K562 (cell line): ENCODE results near the gene POPDC2. TPM values are rescaled to one million over a fixed set of nuclear protein-coding genes. Genes with fewer than 3 reads are reported as not detected.

Source experiments
- ATAC-seq: fragments of 200-7000 bp; cut with Tn5 transposase; 3 replicates; pipeline ENCODE4 v1.9.1; 2020; ENCODE audit warnings: moderate library complexity
- BruUV-seq: library from RNA; stranded (reverse); fragments of 400-500 nt; replicated peaks from 2 replicates; lab custom pipeline; 2021; lab: Mats Ljungman, UMichigan
- CTCF ChIA-PET: fragments of 300-600 bp; formaldehyde crosslinking; extraction: SDS; loops from one replicate; lab custom pipeline; 2021; ENCODE audit warnings: low intra/inter-chr PET ratio; lab: Yijun Ruan, JAX
- POLR2A ChIA-PET: fragments of 300-600, 350-650 bp; sonication (Branson Sonifier 250); formaldehyde crosslinking; extraction: SDS; loops from one replicate; lab custom pipeline; 2021; ENCODE audit warnings: antibody characterized with exemption, inconsistent platforms; lab: Yijun Ruan, JAX
- DNase-seq, 4 experiments: peaks; one replicate each; pipeline versions ENCODE4 v3.0.0 to v3.0.0-alpha.2; 2011 to 2018; ENCODE audit warnings: low spot score in 3 of 4, mixed read lengths in 3 of 4; ENCODE audit errors: extremely low read depth in 1 of 4
- FAIRE-seq: peaks from 2 replicates; lab custom pipeline; 2011; peaks lifted over from hg19 to GRCh38; lab: Jason Lieb, UNC
- H2AFZ ChIP-seq: 2 replicates; pipeline ENCODE4 v1.6.0; 2011; ENCODE audit warnings: low read depth, low read length, control low read depth, inconsistent platforms
- H3K27ac ChIP-seq: fragments of 200-600 bp; 3 replicates; pipeline ENCODE4 v1.8.0; 2011; ENCODE audit warnings: low read depth, mild to moderate bottlenecking, control low read depth, inconsistent platforms, low read length, moderate library complexity, mixed read lengths; ENCODE audit errors: extremely low read depth
- H3K27me3 ChIP-seq, 2 experiments: fragments of 300-600 bp in 1 of 2; 2 replicates in 1 of 2; 3 replicates in 1 of 2; pipeline versions ENCODE4 v1.6.0 to v1.8.0; 2011; ENCODE audit warnings: inconsistent platforms in 2 of 2, low read length in 2 of 2, mild to moderate bottlenecking in 1 of 2, mixed read lengths in 1 of 2, moderate library complexity in 1 of 2; ENCODE audit not compliant: control insufficient read depth in 2 of 2, insufficient read depth in 2 of 2
- H3K36me3 ChIP-seq: fragments of 300-600 bp; 3 replicates; pipeline ENCODE4 v1.8.0; 2011; ENCODE audit warnings: mild to moderate bottlenecking, low read length, inconsistent platforms; ENCODE audit not compliant: control insufficient read depth, insufficient read depth
- H3K4me1 ChIP-seq, 2 experiments: fragments of 200-600 bp in 1 of 2; replicated peaks in 1 of 2; 2 replicates in 1 of 2; 3 replicates in 1 of 2; pipeline versions ENCODE4 v1.5.1 to v1.8.0; 2011; ENCODE audit warnings: inconsistent platforms in 2 of 2, low read length in 2 of 2, mild to moderate bottlenecking in 1 of 2, mixed read lengths in 1 of 2, moderate library complexity in 1 of 2; ENCODE audit not compliant: control insufficient read depth in 2 of 2, insufficient read depth in 2 of 2
- H3K4me2 ChIP-seq: 2 replicates; pipeline ENCODE4 v1.6.1; 2011; ENCODE audit warnings: low read length, control low read depth, inconsistent platforms, mixed read lengths; ENCODE audit not compliant: insufficient read depth
- H3K4me3 ChIP-seq: fragments of 200-600 bp; sonication (generic), shearing (Covaris generic); 2 replicates; pipeline ENCODE4 v1.5.1; 2016; ENCODE audit warnings: control low read depth, inconsistent platforms
- H3K79me2 ChIP-seq: fragments of 200-600 bp; 3 replicates; pipeline ENCODE4 v1.8.0; 2011; ENCODE audit warnings: low read length, inconsistent platforms; ENCODE audit not compliant: control insufficient read depth, insufficient read depth
- H3K9ac ChIP-seq, 2 experiments: 2 replicates each; pipeline versions ENCODE4 v1.6.0 to v1.6.1; 2011; ENCODE audit warnings: low read depth in 2 of 2, low read length in 2 of 2, control low read depth in 1 of 2, inconsistent platforms in 1 of 2, mild to moderate bottlenecking in 1 of 2, mixed read lengths in 1 of 2; ENCODE audit not compliant: insufficient read depth in 1 of 2
- H3K9me1 ChIP-seq: one replicate; pipeline ENCODE4 v1.6.0; 2011; ENCODE audit warnings: inconsistent platforms, mild to moderate bottlenecking, low read length, moderate library complexity; ENCODE audit not compliant: control insufficient read depth, insufficient read depth
- H3K9me3 ChIP-seq: replicated peaks from 2 replicates; pipeline ENCODE4 v1.5.1; 2011; ENCODE audit warnings: low read depth, low read length, inconsistent platforms; ENCODE audit not compliant: control insufficient read depth, insufficient read depth
- H4K20me1 ChIP-seq: replicated peaks from 2 replicates; pipeline ENCODE4 v1.6.1; 2011; ENCODE audit warnings: low read length, inconsistent platforms, mixed read lengths; ENCODE audit not compliant: control insufficient read depth, insufficient read depth
- BCLAF1 ChIP-seq, 2 experiments: fragments of 450-650 bp in 1 of 2; IDR thresholded peaks; 2 replicates each; pipeline ENCODE4 v1.6.1; 2011 to 2017; ENCODE audit warnings: low read depth in 2 of 2, antibody characterized with exemption in 1 of 2, borderline replicate concordance in 1 of 2, low read length in 1 of 2, mild to moderate bottlenecking in 1 of 2, mixed read lengths in 1 of 2; ENCODE audit not compliant: control insufficient read depth in 1 of 2
- BDP1 ChIP-seq: IDR thresholded peaks from 3 replicates; pipeline ENCODE4 v1.6.1; 2011; ENCODE audit not compliant: insufficient read length, insufficient read depth
- CBX8 ChIP-seq: fragments of 200-600 bp; sonication (generic); IDR thresholded peaks from 2 replicates; pipeline ENCODE4 v1.6.1; 2012; ENCODE audit warnings: borderline replicate concordance, mixed run types, low read depth, mild to moderate bottlenecking, moderate library complexity, mixed read lengths, low read length, control low read depth, inconsistent platforms; ENCODE audit not compliant: poor library complexity, severe bottlenecking; ENCODE audit errors: extremely low read depth
- E2F3 ChIP-seq: fragments of 250-450 bp; sonication (Bioruptor Pico); IDR thresholded peaks from 2 replicates; pipeline ENCODE4 v1.4.0; 2020; ENCODE audit warnings: mild to moderate bottlenecking
- ESRRB ChIP-seq: fragments of 250-450 bp; sonication (Bioruptor Pico); IDR thresholded peaks from 2 replicates; pipeline ENCODE4 v1.5.0; 2020; ENCODE audit warnings: mild to moderate bottlenecking, moderate library complexity, borderline replicate concordance
- GATAD2A ChIP-seq: fragments of 450-650 bp; IDR thresholded peaks from 2 replicates; pipeline ENCODE4 v1.6.1; 2017
- HLTF ChIP-seq: fragments of 450-650 bp; IDR thresholded peaks from 2 replicates; pipeline ENCODE4 v1.6.1; 2016
- MCM5 ChIP-seq: fragments of 450-650 bp; IDR thresholded peaks from 2 replicates; pipeline ENCODE4 v1.6.1; 2016; ENCODE audit warnings: low read depth
- NFIX ChIP-seq: fragments of 250-450 bp; sonication (Bioruptor Pico); IDR thresholded peaks from 2 replicates; pipeline ENCODE4 v1.4.0; 2020; ENCODE audit warnings: low read depth, mild to moderate bottlenecking, moderate library complexity
- POLR2AphosphoS2 ChIP-seq: IDR thresholded peaks from 2 replicates; pipeline ENCODE4 v1.6.1; 2012; ENCODE audit warnings: low read length, improper control_type of control experiment
- TAF7 ChIP-seq: fragments of 450-650 bp; IDR thresholded peaks from 2 replicates; pipeline ENCODE4 v1.6.1; 2016; ENCODE audit warnings: missing genetic modification characterization, missing compliant biosample characterization
- TCF3 ChIP-seq: sonication (generic); formaldehyde crosslinking; IDR thresholded peaks from 2 replicates; pipeline ENCODE4 v1.4.0; 2020; ENCODE audit warnings: mild to moderate bottlenecking, missing genetic modification reagents
- TEAD4 ChIP-seq, 2 experiments: sonication (generic) in 1 of 2; formaldehyde crosslinking in 1 of 2; IDR thresholded peaks; 2 replicates each; pipeline versions ENCODE4 v1.6.1 to v1.8.0; 2012 to 2022; ENCODE audit warnings: borderline replicate concordance in 1 of 2, inconsistent platforms in 1 of 2, low read length in 1 of 2, mild to moderate bottlenecking in 1 of 2, missing genetic modification reagents in 1 of 2
- ZBTB7A ChIP-seq: IDR thresholded peaks from 2 replicates; pipeline ENCODE4 v1.6.1; 2011; ENCODE audit warnings: low read depth, mild to moderate bottlenecking, low read length, moderate library complexity, borderline replicate concordance; ENCODE audit not compliant: control insufficient read depth
- ZEB2 ChIP-seq: fragments of 450-650 bp; IDR thresholded peaks from 2 replicates; pipeline ENCODE4 v1.6.1; 2016
- ZNF197 ChIP-seq: fragments of 200-800 bp; sonication (Bioruptor generic); IDR thresholded peaks from 2 replicates; pipeline ENCODE4 v1.6.1; 2016; ENCODE audit warnings: low read depth, missing genetic modification characterization, missing compliant biosample characterization
- ZNF449 ChIP-seq: fragments of 250-450 bp; sonication (Bioruptor Pico); IDR thresholded peaks from 2 replicates; pipeline ENCODE4 v1.8.0; 2022; ENCODE audit warnings: moderate library complexity, mild to moderate bottlenecking, inconsistent platforms
- WGBS: fragments of 100-300 bp; shearing (Covaris generic); methylation state at CpG from one replicate; pipeline ENCODE4 v1.1.6; 2016; ENCODE audit warnings: low coverage, mixed read lengths; ENCODE audit not compliant: insufficient coverage; ENCODE audit errors: missing lambda C conversion rate; 5-methylcytosine and 5-hydroxymethylcytosine counted together
- in situ Hi-C: fragments of 300-500 bp; cut with MboI; formaldehyde crosslinking; loops from 4 replicates; pipeline ENCODE4 v1.15.0; 2018; ENCODE audit warnings: inconsistent platforms, mixed read lengths
- intact Hi-C: fragments of 100-400 bp; cut with micrococcal nuclease; formaldehyde crosslinking; loops from 2 replicates; pipeline ENCODE4 v1.14.2; 2022
- polyA plus RNA-seq, 8 experiments: library from polyadenylated mRNA; depleted of rRNA in 4 of 8; stranded (reverse) in 5 of 8; unstranded in 3 of 8; fragments of >200 nt; fragmentation: Nextera tagmentation in 2 of 8; fragmentation: Illumina TruSeq in 1 of 8; extraction: Ambion mirVana in 2 of 8; extraction: Trizol in 1 of 8; gene quantifications; 2 replicates each; pipeline versions ENCODE4 v1.2.1 to v1.2.3, GENCODE V29; 2011 to 2014; ENCODE audit warnings: inconsistent platforms in 1 of 8, missing spikeins in 1 of 8
- total RNA-seq, 7 experiments: library from RNA; depleted of rRNA in 6 of 7; stranded (reverse); fragments of >200 nt in 6 of 7; fragmentation: Illumina TruSeq in 2 of 7; extraction: Trizol in 2 of 7; gene quantifications; 2 replicates each; pipeline versions ENCODE4 v1.2.1 to v1.2.3, GENCODE V29; 2011 to 2021; ENCODE audit warnings: low replicate concordance in 1 of 7

The POPDC2 gene
- total and polyA plus RNA-seq, 9 of the 15 experiments (the other 6 are each of a cell fraction or from before 2014, with no cell fraction given), result 0.08 to 0.32 (median 0.13) TPM; not detected in 4

GRCh38 chr3:119624002-119624720, 36.2 kb downstream of the POPDC2 start (continued):
- TF ChIP-seq ZNF449, result no peak
- no peak for TF ChIP-seq GATAD2A
- no peak for TF ChIP-seq NFIX (CRISPR knock-in tag)
- TF ChIP-seq TAF7, result no peak
- TF ChIP-seq ZBTB7A, result no peak
- no peak for TF ChIP-seq E2F3
- no peak for TF ChIP-seq ZEB2
- no peak for TF ChIP-seq CBX8
- no peak for TF ChIP-seq ZNF197 (CRISPR knock-in tag)

DNA sequence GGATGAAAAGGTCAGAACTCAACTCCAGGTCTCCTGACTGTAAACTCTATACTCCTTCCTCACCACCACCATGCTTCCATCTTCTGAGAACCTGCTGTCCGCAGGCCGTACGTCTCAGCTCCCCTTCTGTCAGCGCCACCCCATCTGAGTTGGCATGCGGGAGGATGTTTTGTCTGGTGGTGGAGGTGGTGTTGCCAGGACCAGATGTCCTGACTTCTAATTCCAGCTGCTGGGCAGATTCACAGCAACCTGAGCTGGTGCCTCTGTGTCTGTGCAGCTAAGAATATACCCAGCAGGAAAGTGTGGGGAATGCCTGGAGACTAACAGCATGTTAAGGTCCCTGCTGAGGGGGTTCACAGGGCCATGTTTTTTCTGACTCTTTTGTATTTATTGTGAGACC, 39.5 kb downstream of the POPDC2 start:
- DNase-seq, result no peak
- 87% methylated on average over 4 of the region's 5 CpGs for WGBS
- H4K20me1 ChIP-seq, result no peaks in the 10 kb centered on the region
- no peaks in the 10 kb centered on the region for H3K36me3 ChIP-seq
- no peaks in the 10 kb centered on the region for H3K27me3 ChIP-seq
- no peak overlapping the region for H2AFZ ChIP-seq
- no peak overlapping the region for H3K4me2 ChIP-seq
- no peak overlapping the region for H3K27ac ChIP-seq
- BruUV-seq, result no TSS peak
- peaks cover 0 to 8% of the 10 kb centered on the region in 2 experiments; a peak in 4 of 5 replicates for H3K4me1 ChIP-seq
- H3K9me3 ChIP-seq, result no peaks in the 10 kb centered on the region
- H3K79me2 ChIP-seq, result no peaks in the 10 kb centered on the region
- ChIA-PET CTCF (no interaction called here), POLR2A (interaction anchor here (0.7 to 1.4 kb wide), 3 partner anchors 8 to 42 kb away, joined by 3 to 5 read pairs (median 3); no protein-coding TSS in a partner anchor)
- in situ Hi-C loops (no loop called here), intact Hi-C loops (no loop called here)
- no peak for FAIRE-seq
- H3K9me1 ChIP-seq, result no peaks in the 10 kb centered on the region
- ATAC-seq, result no peak
- no peak overlapping the region for H3K9ac ChIP-seq
- no peak overlapping the region for H3K4me3 ChIP-seq
- no peak for TF ChIP-seq TEAD4 (IDR thresholded peaks at IDR 0.05; ENCODE audit: low read length)
- TF ChIP-seq TEAD4 (CRISPR knock-in tag; IDR thresholded peaks at IDR 0.05; ENCODE audit: borderline replicate concordance), result no peak
- TF ChIP-seq BDP1, result no peak
- TF ChIP-seq BCLAF1 (IDR thresholded peaks at IDR 0.05; ENCODE audit: borderline replicate concordance in 1 of 2, control insufficient read depth in 1 of 2, low read depth in 2 of 2, low read length in 1 of 2), result no peak
- no peak for TF ChIP-seq ESRRB (CRISPR knock-in tag)
- no peak for TF ChIP-seq ZBTB7A
- no peak for TF ChIP-seq HLTF
- no peak for TF ChIP-seq MCM5
- no peak for TF ChIP-seq TCF3 (CRISPR knock-in tag)
- no peak for TF ChIP-seq POLR2AphosphoS2
